ELR (cell line): ENCODE data around the gene RPP30.
A peak's percentile ranks its signal among the peaks of the same experiment; 100 is the strongest.

ENCODE experiments used
- DNase-seq: peaks from one replicate; pipeline ENCODE4 v3.0.0-alpha.2; 2015; ENCODE audit warnings: low read depth

RPP30 gene

GRCh38 chr10:90871766-90872647 is at the start of gene RPP30:
TSS of gene RPP30 (plus strand) at chr10:90871974. CDS start at chr10:90871987, 13 bp downstream.
- DNase-seq, result peak; percentile 87

- DNase-seq, result no peak
Observed at GRCh38 chr10:90822508-90822907, 49.3 kb upstream of the RPP30 start.

- DNase-seq, result no peak
Observed at GRCh38 chr10:90832111-90832510, 39.7 kb upstream of the RPP30 start.

- DNase-seq, result no peak
Observed at GRCh38 chr10:90834326-90834725, 37.4 kb upstream of the RPP30 start.

- no peak for DNase-seq
Observed at GRCh38 chr10:90837486-90837885, 34.3 kb upstream of the RPP30 start.

GRCh38 chr10:90842725-90843124 is 29.0 kb upstream of the RPP30 start:
- DNase-seq, result no peak

GRCh38 chr10:90845726-90846125 is 26.0 kb upstream of the RPP30 start:
- DNase-seq, result no peak

GRCh38 chr10:90846746-90847145 is 25.0 kb upstream of the RPP30 start:
- DNase-seq, result no peak

GRCh38 chr10:90847436-90847835 is 24.3 kb upstream of the RPP30 start:
- DNase-seq, result peak; percentile 65

GRCh38 chr10:90849956-90850749 is 21.6 kb upstream of the RPP30 start:
- DNase-seq, result peak; percentile 81

GRCh38 chr10:90855126-90855525 is 16.6 kb upstream of the RPP30 start:
- no peak for DNase-seq

- DNase-seq, result peak; percentile 22
Observed at GRCh38 chr10:90856261-90856660, 15.5 kb upstream of the RPP30 start.

- DNase-seq, result peak; percentile 31
Observed at GRCh38 chr10:90856964-90857634, 14.7 kb upstream of the RPP30 start.

GRCh38 chr10:90857635-90858460 is 13.9 kb upstream of the RPP30 start, which contains the start of gene HTR7:
TSS of gene HTR7 (minus strand) at chr10:90858039. CDS start at chr10:90857671, 368 bp downstream.
- peak; percentile 69 for DNase-seq

GRCh38 chr10:90858461-90858968 is 13.3 kb upstream of the RPP30 start:
- peak; percentile 13 for DNase-seq

- peak; percentile 94 for DNase-seq
Observed at GRCh38 chr10:90859321-90859751, 12.4 kb upstream of the RPP30 start.

GRCh38 chr10:90860790-90861189 is 11.0 kb upstream of the RPP30 start:
- DNase-seq, result no peak

- peak; percentile 64 for DNase-seq
Observed at GRCh38 chr10:90862908-90863514, 8.8 kb upstream of the RPP30 start.

GRCh38 chr10:90865401-90865800 is 6.4 kb upstream of the RPP30 start:
- DNase-seq, result peak; percentile 72

GRCh38 chr10:90866050-90866598 is 5.7 kb upstream of the RPP30 start:
- DNase-seq, result no peak
